HEK293 (cell line): ENCODE measurements around the gene EZH2.
A peak's percentile ranks its signal among the peaks of the same experiment; 100 is the strongest.

Experiments
- CTCF ChIA-PET: fragments of 350-600 bp; formaldehyde crosslinking; extraction: SDS; loops from one replicate; lab custom pipeline; 2021; ENCODE audit warnings: antibody characterized with exemption; lab: Yijun Ruan, JAX
- POLR2A ChIA-PET: fragments of 300-600 bp; formaldehyde crosslinking; extraction: SDS; loops from one replicate; lab custom pipeline; 2020; ENCODE audit warnings: antibody characterized with exemption, inconsistent platforms; lab: Yijun Ruan, JAX
- H3K27ac ChIP-seq: fragments of 200-500 bp; sonication (Bioruptor generic); 2 replicates; pipeline ENCODE4 v1.5.1; 2014; ENCODE audit warnings: low read depth, low read length, control low read depth, inconsistent platforms; ENCODE audit errors: extremely low read depth
- H3K36me3 ChIP-seq, 2 experiments: fragments of 200-500 bp in 1 of 2; sonication (Bioruptor generic) in 1 of 2; 1 replicate in 1 of 2; 2 replicates in 1 of 2; pipeline ENCODE4 v1.5.1; 2014 to 2017; ENCODE audit warnings: inconsistent platforms in 2 of 2, low read length in 2 of 2; ENCODE audit not compliant: control insufficient read depth in 2 of 2, insufficient read depth in 1 of 2
- H3K4me1 ChIP-seq: fragments of 200-500 bp; sonication (Bioruptor generic); 2 replicates; pipeline ENCODE4 v1.5.1; 2014; ENCODE audit warnings: mild to moderate bottlenecking, low read length, inconsistent platforms; ENCODE audit not compliant: control insufficient read depth, insufficient read depth
- H3K4me3 ChIP-seq: 2 replicates; pipeline ENCODE4 v1.5.1; 2011; ENCODE audit warnings: low read depth, mild to moderate bottlenecking, control low read depth, low read length, moderate library complexity
- H3K9me3 ChIP-seq: fragments of 200-500 bp; sonication (Bioruptor generic); 2 replicates; pipeline ENCODE4 v1.5.1; 2014; ENCODE audit warnings: low read depth, low read length, inconsistent platforms; ENCODE audit not compliant: control insufficient read depth, insufficient read depth
- AEBP2 ChIP-seq: fragments of 450-650 bp; formaldehyde crosslinking; IDR thresholded peaks from 2 replicates; pipeline ENCODE4 v1.5.1; 2016; ENCODE audit warnings: missing biosample characterization, missing genetic modification characterization, borderline replicate concordance
- ATF2 ChIP-seq: fragments of 450-650 bp; formaldehyde crosslinking; IDR thresholded peaks from 2 replicates; pipeline ENCODE4 v1.5.1; 2016; ENCODE audit warnings: missing biosample characterization, missing genetic modification characterization, low read depth
- OVOL3 ChIP-seq: fragments of 450-650 bp; formaldehyde crosslinking; IDR thresholded peaks from 2 replicates; pipeline ENCODE4 v1.5.1; 2016; ENCODE audit warnings: missing biosample characterization, missing genetic modification characterization
- PRDM6 ChIP-seq: fragments of 450-650 bp; formaldehyde crosslinking; IDR thresholded peaks from 2 replicates; pipeline ENCODE4 v1.5.1; 2017; ENCODE audit warnings: missing biosample characterization, missing genetic modification characterization
- SCRT2 ChIP-seq: fragments of 450-650 bp; formaldehyde crosslinking; IDR thresholded peaks from 2 replicates; pipeline ENCODE4 v1.5.1; 2016; ENCODE audit warnings: missing biosample characterization, missing genetic modification characterization
- SETDB1 ChIP-seq: IDR thresholded peaks from one replicate; pipeline ENCODE4 v1.6.1; 2017; ENCODE audit warnings: mild to moderate bottlenecking, low read length, moderate library complexity, mixed read lengths; ENCODE audit not compliant: insufficient read length
- ZBTB44 ChIP-seq: fragments of 450-650 bp; IDR thresholded peaks from 2 replicates; pipeline ENCODE4 v1.5.1; 2018; ENCODE audit warnings: missing biosample characterization, mild to moderate bottlenecking, missing genetic modification characterization
- ZNF292 ChIP-seq: fragments of 450-650 bp; formaldehyde crosslinking; IDR thresholded peaks from 2 replicates; pipeline ENCODE4 v1.5.1; 2016; ENCODE audit warnings: low read depth, missing biosample characterization, missing genetic modification characterization, borderline replicate concordance
- ZNF366 ChIP-seq: fragments of 450-650 bp; formaldehyde crosslinking; conservative IDR thresholded peaks from 2 replicates; pipeline ENCODE4 v1.5.1; 2016; ENCODE audit warnings: missing biosample characterization, missing genetic modification characterization
- ZNF488 ChIP-seq: fragments of 450-650 bp; formaldehyde crosslinking; IDR thresholded peaks from 2 replicates; pipeline ENCODE4 v1.5.1; 2016; ENCODE audit warnings: missing biosample characterization, missing genetic modification characterization
- ZNF600 ChIP-seq: fragments of 450-650 bp; formaldehyde crosslinking; IDR thresholded peaks from 2 replicates; pipeline ENCODE4 v1.5.1; 2016; ENCODE audit warnings: missing biosample characterization, missing genetic modification characterization
- ZNF639 ChIP-seq: fragments of 450-650 bp; formaldehyde crosslinking; IDR thresholded peaks from 2 replicates; pipeline ENCODE4 v1.5.1; 2016; ENCODE audit warnings: missing biosample characterization, missing genetic modification characterization
- ZNF664 ChIP-seq: fragments of 450-650 bp; formaldehyde crosslinking; IDR thresholded peaks from 2 replicates; pipeline ENCODE4 v1.5.1; 2016; ENCODE audit warnings: missing biosample characterization, missing genetic modification characterization
- ZSCAN23 ChIP-seq: fragments of 450-650 bp; formaldehyde crosslinking; IDR thresholded peaks from 2 replicates; pipeline ENCODE4 v1.5.1; 2016; ENCODE audit warnings: missing biosample characterization, missing genetic modification characterization

EZH2 gene

GRCh38 chr7:148838905-148839304, 45.2 kb downstream of the EZH2 start:
- ChIA-PET CTCF (interaction anchor here (0.5 kb wide), 1 partner anchor 119 kb away, joined by 4 read pairs; no protein-coding TSS in a partner anchor), POLR2A (interaction anchor here (0.7 kb wide), 1 partner anchor 19 kb away, joined by 3 read pairs; no protein-coding TSS in a partner anchor)
- TF ChIP-seq ZNF366 (tag by site-specific recombination) (peak; percentile 85), OVOL3 (tag by site-specific recombination) (no peak), SCRT2 (no peak), ZSCAN23 (tag by site-specific recombination) (no peak)
- H3K9me3 ChIP-seq, result no peaks in the 10 kb centered on the region
- no peak overlapping the region for H3K4me3 ChIP-seq
- H3K36me3 ChIP-seq, result peaks cover 5 to 21% of the 10 kb centered on the region in 2 experiments; a peak in 2 of 3 replicates
- no peaks in the 10 kb centered on the region for H3K4me1 ChIP-seq
- H3K27ac ChIP-seq, result no peak overlapping the region

- POLR2A ChIA-PET, result interaction anchor here (0.7 kb wide), 1 partner anchor 48 kb away, joined by 4 read pairs; the partner anchor contains the start of gene EZH2
Measured at GRCh38 chr7:148835854-148836253, 48.2 kb downstream of the EZH2 start.

GRCh38 chr7:148834605-148835004, 49.5 kb downstream of the EZH2 start:
- Histone ChIP-seq H3K36me3 (peaks cover 5 to 27% of the 10 kb centered on the region in 2 experiments; a peak in 2 of 3 replicates), H3K27ac (no peak overlapping the region), H3K4me1 (no peaks in the 10 kb centered on the region), H3K9me3 (no peaks in the 10 kb centered on the region), H3K4me3 (no peak overlapping the region)
- ChIA-PET POLR2A (no interaction called here), CTCF (interaction anchor here (0.5 kb wide), 1 partner anchor 27 kb away, joined by 3 read pairs; no protein-coding TSS in a partner anchor)
- TF ChIP-seq ZNF664 (tag by site-specific recombination) (peak; percentile 96), ATF2 (tag by site-specific recombination) (no peak)

More at GRCh38 chr7:148835854-148836253, 48.2 kb downstream of the EZH2 start:
- H3K36me3 ChIP-seq, result peaks cover 5 to 22% of the 10 kb centered on the region in 2 experiments; a peak in 2 of 3 replicates
- no peak overlapping the region for H3K27ac ChIP-seq
- no peak overlapping the region for H3K4me3 ChIP-seq
- no peaks in the 10 kb centered on the region for H3K4me1 ChIP-seq
- no peak for TF ChIP-seq ZBTB44 (tag by site-specific recombination)
- TF ChIP-seq SETDB1, result peak; percentile 18
- TF ChIP-seq, all 188 proteins: peak for 1
- H3K9me3 ChIP-seq, result no peaks in the 10 kb centered on the region
- CTCF ChIA-PET, result interaction anchor here (0.7 kb wide), 1 partner anchor 416 kb away, joined by 3 read pairs; no protein-coding TSS in a partner anchor

GRCh38 chr7:148831782-148832181, 52.3 kb downstream of the EZH2 start:
- H3K36me3 ChIP-seq, result peaks cover 0 to 40% of the 10 kb centered on the region in 2 experiments
- H3K27ac ChIP-seq, result no peak overlapping the region
- H3K4me1 ChIP-seq, result no peaks in the 10 kb centered on the region
- ChIA-PET POLR2A (no interaction called here), CTCF (interaction anchor here (0.6 to 0.7 kb wide), 2 partner anchors 9 to 26 kb away, joined by 3 read pairs; no protein-coding TSS in a partner anchor)
- H3K4me3 ChIP-seq, result no peak overlapping the region
- no peaks in the 10 kb centered on the region for H3K9me3 ChIP-seq
- TF ChIP-seq ZNF488 (no peak), AEBP2 (no peak), PRDM6 (peak; percentile 87), SCRT2 (no peak), ZNF292 (tag by site-specific recombination) (no peak), ZNF600 (tag by site-specific recombination) (no peak), ZNF639 (tag by site-specific recombination) (no peak)
